A549 (cell line): Measurements from ENCODE around the gene LRRC63. TPM values are rescaled to one million over a fixed set of nuclear protein-coding genes. Genes with fewer than 3 reads are reported as not detected.

ENCODE experiments used
- ATAC-seq, 2 experiments: fragments of 200-7000 bp in 1 of 2; fragments of >200 bp in 1 of 2; cut with Nextera tagmentation in 1 of 2; cut with Tn5 transposase in 1 of 2; 3 replicates each; pipeline versions ENCODE4 v1.8.0 to v1.9.1; 2018 to 2020; ENCODE audit warnings: mild to moderate bottlenecking in 1 of 2, moderate library complexity in 1 of 2
- CTCF ChIA-PET: fragments of 300-600 bp; sonication (Branson Sonifier 250); formaldehyde crosslinking; extraction: SDS; loops from one replicate; lab custom pipeline; 2021; ENCODE audit warnings: antibody characterized with exemption, inconsistent platforms; lab: Yijun Ruan, JAX
- POLR2A ChIA-PET: fragments of 350-600 bp; formaldehyde crosslinking; extraction: SDS; loops from one replicate; lab custom pipeline; 2021; ENCODE audit warnings: antibody characterized with exemption, inconsistent platforms; lab: Yijun Ruan, JAX
- DNase-seq, 2 experiments: peaks; one replicate each; pipeline versions ENCODE4 v3.0.0 to v3.0.0-alpha.2; 2011 to 2016; ENCODE audit warnings: low read depth in 1 of 2, low spot score in 1 of 2
- FAIRE-seq: peaks from 2 replicates; lab custom pipeline; 2011; peaks lifted over from hg19 to GRCh38; lab: Jason Lieb, UNC
- H3K27ac ChIP-seq, 2 experiments: fragments of >200 bp; sonication (Bioruptor Twin); formaldehyde crosslinking; 3 replicates each; pipeline ENCODE4 v1.5.1; 2016 to 2017
- H3K4me1 ChIP-seq: fragments of >200 bp; sonication (Bioruptor Twin); formaldehyde crosslinking; 3 replicates; pipeline ENCODE4 v1.6.1; 2016
- H3K4me2 ChIP-seq: fragments of >200 bp; sonication (Bioruptor Twin); formaldehyde crosslinking; 3 replicates; pipeline ENCODE4 v1.6.1; 2016
- H3K4me3 ChIP-seq: fragments of >200 bp; sonication (Bioruptor Twin); formaldehyde crosslinking; 3 replicates; pipeline ENCODE4 v1.5.1; 2016
- H3K9me3 ChIP-seq: fragments of >200 bp; sonication (Bioruptor Twin); formaldehyde crosslinking; 3 replicates; pipeline ENCODE4 v1.6.1; 2016
- CEBPB ChIP-seq, 2 experiments: fragments of >200 bp in 1 of 2; sonication (Bioruptor Twin) in 1 of 2; formaldehyde crosslinking in 1 of 2; IDR thresholded peaks; 2 replicates each; pipeline ENCODE4 v1.6.1; 2012 to 2016
- CHD2 ChIP-seq: fragments of 150-350 bp; IDR thresholded peaks from 2 replicates; pipeline ENCODE4 v1.6.1; 2014; ENCODE audit warnings: low read length; ENCODE audit not compliant: partially characterized antibody
- CHD4 ChIP-seq: fragments of 200-600 bp; sonication (generic); IDR thresholded peaks from 2 replicates; pipeline ENCODE4 v1.6.1; 2016; ENCODE audit warnings: antibody characterized with exemption, mild to moderate bottlenecking, borderline replicate concordance
- EHMT2 ChIP-seq: fragments of 200-600 bp; sonication (generic); IDR thresholded peaks from 2 replicates; pipeline ENCODE4 v1.6.1; 2016; ENCODE audit warnings: antibody characterized with exemption, low read depth, mild to moderate bottlenecking, moderate library complexity
- ELK1 ChIP-seq: fragments of 150-350 bp; IDR thresholded peaks from 2 replicates; pipeline ENCODE4 v1.6.1; 2014; ENCODE audit warnings: low read depth, mild to moderate bottlenecking, low read length
- EP300 ChIP-seq, 2 experiments: fragments of >200 bp; sonication (Bioruptor Twin); formaldehyde crosslinking; IDR thresholded peaks; 2 replicates in 1 of 2; 3 replicates in 1 of 2; pipeline ENCODE4 v1.6.1; 2016 to 2017
- FOSL2 ChIP-seq, 2 experiments: fragments of 450-650 bp in 1 of 2; fragments of >200 bp in 1 of 2; sonication (Bioruptor Twin) in 1 of 2; formaldehyde crosslinking; IDR thresholded peaks; 2 replicates each; pipeline versions ENCODE4 v1.5.0 to v1.6.1; 2016 to 2020; ENCODE audit warnings: mild to moderate bottlenecking in 1 of 2, moderate library complexity in 1 of 2
- FOXS1 ChIP-seq: fragments of 250-450 bp; sonication (Bioruptor Pico); IDR thresholded peaks from 2 replicates; pipeline ENCODE4 v1.5.0; 2020; ENCODE audit warnings: mild to moderate bottlenecking, moderate library complexity
- HOXA7 ChIP-seq: fragments of 250-450 bp; sonication (Bioruptor Pico); IDR thresholded peaks from 2 replicates; pipeline ENCODE4 v1.5.0; 2020; ENCODE audit warnings: mild to moderate bottlenecking, moderate library complexity
- HOXB5 ChIP-seq: fragments of 250-450 bp; sonication (Bioruptor Pico); IDR thresholded peaks from 2 replicates; pipeline ENCODE4 v1.5.0; 2020; ENCODE audit warnings: mild to moderate bottlenecking, moderate library complexity
- JUN ChIP-seq, 2 experiments: fragments of >200 bp; sonication (Bioruptor Twin); formaldehyde crosslinking; IDR thresholded peaks; 2 replicates in 1 of 2; 3 replicates in 1 of 2; pipeline ENCODE4 v1.6.1; 2016 to 2017
- MAFK ChIP-seq: fragments of 450-650 bp; IDR thresholded peaks from 2 replicates; pipeline ENCODE4 v1.6.1; 2014; ENCODE audit not compliant: partially characterized antibody
- MAX ChIP-seq: IDR thresholded peaks from 2 replicates; pipeline ENCODE4 v1.6.1; 2012
- MAZ ChIP-seq: fragments of 150-350 bp; IDR thresholded peaks from 2 replicates; pipeline ENCODE4 v1.6.1; 2014; ENCODE audit warnings: antibody characterized with exemption, low read depth, low read length, borderline replicate concordance
- MYC ChIP-seq: IDR thresholded peaks from 2 replicates; pipeline ENCODE4 v1.6.1; 2012; ENCODE audit warnings: mild to moderate bottlenecking, inconsistent platforms, low read length, improper control_type of control experiment, borderline replicate concordance
- NPAS2 ChIP-seq: fragments of 250-450 bp; sonication (Bioruptor Pico); IDR thresholded peaks from 2 replicates; pipeline ENCODE4 v1.8.0; 2022; ENCODE audit warnings: mild to moderate bottlenecking, moderate library complexity, borderline replicate concordance
- POLR2A ChIP-seq: IDR thresholded peaks from 2 replicates; pipeline ENCODE4 v1.6.1; 2012; ENCODE audit warnings: mild to moderate bottlenecking, low read length
- POLR2AphosphoS2 ChIP-seq: conservative IDR thresholded peaks from 2 replicates; pipeline ENCODE4 v1.6.1; 2012; ENCODE audit warnings: low read length, improper control_type of control experiment, inconsistent platforms
- RAD21 ChIP-seq, 2 experiments: fragments of >200 bp in 1 of 2; sonication (Bioruptor Twin) in 1 of 2; formaldehyde crosslinking in 1 of 2; IDR thresholded peaks in 1 of 2; conservative IDR thresholded peaks in 1 of 2; 2 replicates in 1 of 2; 3 replicates in 1 of 2; pipeline ENCODE4 v1.6.1; 2012 to 2018; ENCODE audit warnings: inconsistent platforms in 1 of 2
- RARB ChIP-seq: fragments of 250-450 bp; sonication (Bioruptor Pico); IDR thresholded peaks from 2 replicates; pipeline ENCODE4 v1.8.0; 2021; ENCODE audit warnings: mild to moderate bottlenecking, moderate library complexity
- RNF2 ChIP-seq: fragments of 200-600 bp; sonication (generic); IDR thresholded peaks from 2 replicates; pipeline ENCODE4 v1.6.1; 2016; ENCODE audit warnings: low read depth, mild to moderate bottlenecking, antibody characterized with exemption, moderate library complexity, borderline replicate concordance
- SMC3 ChIP-seq: fragments of >200 bp; sonication (Bioruptor Twin); formaldehyde crosslinking; IDR thresholded peaks from 3 replicates; pipeline ENCODE4 v1.6.1; 2018; ENCODE audit warnings: inconsistent platforms
- TP53 ChIP-seq: fragments of 250-450 bp; sonication (Bioruptor Pico); IDR thresholded peaks from 2 replicates; pipeline ENCODE4 v1.5.0; 2021; ENCODE audit warnings: mild to moderate bottlenecking, moderate library complexity
- USF2 ChIP-seq: fragments of 450-650 bp; IDR thresholded peaks from 2 replicates; pipeline ENCODE4 v1.6.1; 2014; ENCODE audit warnings: antibody characterized with exemption
- WGBS: methylation state at CpG from one replicate; pipeline ENCODE4 v1.1.6; 2017; ENCODE audit errors: missing lambda C conversion rate; 5-methylcytosine and 5-hydroxymethylcytosine counted together
- polyA plus RNA-seq, 4 experiments: library from polyadenylated mRNA; depleted of rRNA in 3 of 4; stranded (reverse); fragments of >200 nt; fragmentation: RNase III in 1 of 4; extraction: RNeasy Plus Mini Kit Qiagen cat#74134 plus additional on column Dnase treatment in 1 of 4; gene quantifications; 2 replicates in 3 of 4; 3 replicates in 1 of 4; pipeline ENCODE4 v1.2.3, GENCODE V29; 2011 to 2017
- TF ChIP-seq, protein P1 (sequence below): IDR thresholded peaks from 2 replicates; pipeline ENCODE4 v1.6.1; 2012; ENCODE audit warnings: low read depth, borderline replicate concordance
- TF ChIP-seq, protein P2 (sequence below): fragments of 200-600 bp; sonication (generic); IDR thresholded peaks from 2 replicates; pipeline ENCODE4 v1.6.1; 2016; ENCODE audit warnings: antibody characterized with exemption, mild to moderate bottlenecking, moderate library complexity

The LRRC63 gene
- polyA plus RNA-seq, 2 of the 4 experiments (the other 2 are of a cell fraction), result 0.06 to 0.19 TPM

DNA sequence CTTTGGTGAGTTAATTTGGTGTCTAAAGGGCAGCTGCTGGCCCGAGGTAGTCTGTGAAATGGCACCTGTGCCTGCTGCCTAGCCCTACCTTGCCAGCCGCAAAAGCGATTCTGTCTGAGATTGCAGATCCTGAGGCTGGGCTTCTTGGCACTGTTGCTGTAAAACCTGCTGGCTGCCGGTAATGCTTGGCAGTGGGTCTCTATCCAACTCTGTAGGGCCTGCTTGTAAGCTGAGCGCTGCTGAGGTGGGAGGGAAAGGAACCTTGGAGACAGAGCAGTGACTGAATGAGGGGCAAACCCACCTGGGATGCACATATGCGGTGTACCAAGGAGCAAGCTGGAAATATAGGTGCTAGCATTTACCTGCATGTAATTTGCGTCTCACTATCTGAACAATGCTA is 41.5 kb upstream of the LRRC63 start (continued):
- no peak for TF ChIP-seq CHD2

DNA sequence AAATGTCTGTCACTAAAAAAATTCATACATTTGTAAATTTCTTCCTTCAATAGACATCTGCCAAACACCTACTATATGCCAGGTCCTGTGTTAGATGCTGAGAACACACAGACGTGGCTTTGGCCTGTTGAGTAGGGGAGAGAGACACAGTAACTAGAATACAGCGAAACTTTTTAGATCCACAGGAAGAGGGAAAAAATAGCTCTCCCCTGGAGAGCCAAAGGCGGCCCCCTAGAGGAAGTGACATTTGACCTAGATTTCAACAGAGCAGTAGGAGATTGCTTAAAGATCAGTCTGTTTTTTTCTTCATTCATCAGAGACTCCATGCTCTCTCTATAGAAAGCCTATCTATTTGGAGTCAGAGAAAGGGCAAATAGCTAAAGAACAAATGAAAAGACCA is 41.0 kb upstream of the LRRC63 start:
- CTCF ChIA-PET, result interaction anchor here (1.1 kb wide), 1 partner anchor 10 kb away, joined by 4 read pairs; no protein-coding TSS in a partner anchor
- no peak overlapping the region for H3K4me2 ChIP-seq
- FAIRE-seq (no peak), DNase-seq (no peak)
- H3K4me1 ChIP-seq, result no peaks in the 10 kb centered on the region
- 57% methylated on average over 3 of the region's 3 CpGs for WGBS
- POLR2A ChIA-PET, result no interaction called here
- TF ChIP-seq HOXB5, result no peak
- no peak for TF ChIP-seq NPAS2 (CRISPR knock-in tag)
- no peak for TF ChIP-seq HOXA7 (CRISPR knock-in tag)
- no peak for TF ChIP-seq USF2
- no peak for TF ChIP-seq FOSL2 (IDR thresholded peaks at IDR 0.05)
- no peak for TF ChIP-seq FOSL2 (CRISPR knock-in tag; IDR thresholded peaks at IDR 0.05)
- TF ChIP-seq MAX, result no peak
- TF ChIP-seq, all 56 proteins: peak for 0
- no peak overlapping the region for H3K4me3 ChIP-seq
- ATAC-seq, result no peak
- H3K9me3 ChIP-seq, result no peaks in the 10 kb centered on the region
- H3K27ac ChIP-seq, result no peak overlapping the region

DNA sequence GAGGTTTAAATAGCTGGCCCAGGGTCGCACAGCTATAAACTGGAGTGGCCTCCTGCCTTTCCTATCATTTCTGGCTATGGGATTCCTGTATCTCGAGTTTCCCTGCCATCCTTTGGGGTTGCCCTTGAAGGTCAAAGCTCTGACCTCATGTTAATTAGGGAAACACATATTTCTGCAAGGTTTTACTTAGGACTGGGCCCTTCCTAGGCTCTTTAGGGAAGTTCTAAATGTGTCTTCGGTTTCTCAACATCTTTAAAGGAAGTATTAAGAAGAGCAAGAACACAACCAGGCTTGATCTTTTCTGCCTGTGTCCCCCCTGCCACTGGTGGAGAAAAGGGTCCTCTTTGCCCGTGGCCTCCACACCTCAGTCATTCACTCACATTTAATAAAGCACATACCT is 40.5 kb upstream of the LRRC63 start:
- TF ChIP-seq MAZ, result no peak
- no peak for TF ChIP-seq SMC3
- TF ChIP-seq EP300 (IDR thresholded peaks at IDR 0.05), result no peak
- TF ChIP-seq ELK1, result no peak
- no peak for TF ChIP-seq MAFK
- TF ChIP-seq, all 56 proteins: peak for 0
- ChIA-PET CTCF (interaction anchor here (1.5 to 2.6 kb wide), 2 partner anchors 11 to 364 kb away, joined by 4 to 10 read pairs; no protein-coding TSS in a partner anchor), POLR2A (no interaction called here)
- Histone ChIP-seq H3K4me2 (no peak overlapping the region), H3K4me3 (no peak overlapping the region), H3K4me1 (no peaks in the 10 kb centered on the region), H3K9me3 (no peaks in the 10 kb centered on the region), H3K27ac (no peak overlapping the region)
- WGBS, result 28% methylated on average over 4 of the region's 4 CpGs
- FAIRE-seq, result no peak
- ATAC-seq, result no peak
- no peak for DNase-seq

- DNase-seq (no peak), ATAC-seq (no peak), FAIRE-seq (no peak)
- H3K9me3 ChIP-seq, result no peaks in the 10 kb centered on the region
- H3K27ac ChIP-seq, result no peak overlapping the region
- H3K4me3 ChIP-seq, result no peak overlapping the region
- 87% methylated on average over 7 of the region's 7 CpGs for WGBS
- ChIA-PET CTCF (interaction anchor here (1.5 to 2.6 kb wide), 2 partner anchors 11 to 364 kb away, joined by 4 to 10 read pairs; no protein-coding TSS in a partner anchor), POLR2A (no interaction called here)
- H3K4me1 ChIP-seq, result no peaks in the 10 kb centered on the region
- no peak overlapping the region for H3K4me2 ChIP-seq
- TF ChIP-seq POLR2AphosphoS2 (no peak), NPAS2 (CRISPR knock-in tag) (no peak), EHMT2 (no peak), POLR2A (no peak), CEBPB (IDR thresholded peaks at IDR 0.05) (no peak), MYC (no peak), TP53 (CRISPR knock-in tag) (no peak), FOXS1 (CRISPR knock-in tag) (no peak), RNF2 (no peak), CHD4 (no peak), RAD21 (conservative IDR thresholded peaks at IDR 0.05 in 1 of 2, IDR thresholded peaks at IDR 0.05 in 1 of 2) (no peak), JUN (IDR thresholded peaks at IDR 0.05) (no peak), RARB (CRISPR knock-in tag) (no peak), HOXB5 (no peak)
- TF ChIP-seq, protein P1, sequence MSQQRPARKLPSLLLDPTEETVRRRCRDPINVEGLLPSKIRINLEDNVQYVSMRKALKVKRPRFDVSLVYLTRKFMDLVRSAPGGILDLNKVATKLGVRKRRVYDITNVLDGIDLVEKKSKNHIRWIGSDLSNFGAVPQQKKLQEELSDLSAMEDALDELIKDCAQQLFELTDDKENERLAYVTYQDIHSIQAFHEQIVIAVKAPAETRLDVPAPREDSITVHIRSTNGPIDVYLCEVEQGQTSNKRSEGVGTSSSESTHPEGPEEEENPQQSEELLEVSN, result no peak
- TF ChIP-seq, protein P2, sequence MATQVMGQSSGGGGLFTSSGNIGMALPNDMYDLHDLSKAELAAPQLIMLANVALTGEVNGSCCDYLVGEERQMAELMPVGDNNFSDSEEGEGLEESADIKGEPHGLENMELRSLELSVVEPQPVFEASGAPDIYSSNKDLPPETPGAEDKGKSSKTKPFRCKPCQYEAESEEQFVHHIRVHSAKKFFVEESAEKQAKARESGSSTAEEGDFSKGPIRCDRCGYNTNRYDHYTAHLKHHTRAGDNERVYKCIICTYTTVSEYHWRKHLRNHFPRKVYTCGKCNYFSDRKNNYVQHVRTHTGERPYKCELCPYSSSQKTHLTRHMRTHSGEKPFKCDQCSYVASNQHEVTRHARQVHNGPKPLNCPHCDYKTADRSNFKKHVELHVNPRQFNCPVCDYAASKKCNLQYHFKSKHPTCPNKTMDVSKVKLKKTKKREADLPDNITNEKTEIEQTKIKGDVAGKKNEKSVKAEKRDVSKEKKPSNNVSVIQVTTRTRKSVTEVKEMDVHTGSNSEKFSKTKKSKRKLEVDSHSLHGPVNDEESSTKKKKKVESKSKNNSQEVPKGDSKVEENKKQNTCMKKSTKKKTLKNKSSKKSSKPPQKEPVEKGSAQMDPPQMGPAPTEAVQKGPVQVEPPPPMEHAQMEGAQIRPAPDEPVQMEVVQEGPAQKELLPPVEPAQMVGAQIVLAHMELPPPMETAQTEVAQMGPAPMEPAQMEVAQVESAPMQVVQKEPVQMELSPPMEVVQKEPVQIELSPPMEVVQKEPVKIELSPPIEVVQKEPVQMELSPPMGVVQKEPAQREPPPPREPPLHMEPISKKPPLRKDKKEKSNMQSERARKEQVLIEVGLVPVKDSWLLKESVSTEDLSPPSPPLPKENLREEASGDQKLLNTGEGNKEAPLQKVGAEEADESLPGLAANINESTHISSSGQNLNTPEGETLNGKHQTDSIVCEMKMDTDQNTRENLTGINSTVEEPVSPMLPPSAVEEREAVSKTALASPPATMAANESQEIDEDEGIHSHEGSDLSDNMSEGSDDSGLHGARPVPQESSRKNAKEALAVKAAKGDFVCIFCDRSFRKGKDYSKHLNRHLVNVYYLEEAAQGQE, result no peak
Measured at GRCh38 chr13:46171739-46172138, 40.0 kb upstream of the LRRC63 start.
